ENCODE data around the gene ZNF302.
"Not testable (repeated sequence)": the region's sequence is repeated elsewhere in the genome, so short reads cannot be mapped to it uniquely, and the experiment has no call there.

ZNF302 gene

GRCh38 chr19:34677386-34678084 is at the start of gene ZNF302:
Gene ZNF302, plus strand, starts transcription at chr19:34677678. Its CDS starts 1,127 bp downstream, at chr19:34678805.
- peak; percentile 91 for DNase-seq

DNA sequence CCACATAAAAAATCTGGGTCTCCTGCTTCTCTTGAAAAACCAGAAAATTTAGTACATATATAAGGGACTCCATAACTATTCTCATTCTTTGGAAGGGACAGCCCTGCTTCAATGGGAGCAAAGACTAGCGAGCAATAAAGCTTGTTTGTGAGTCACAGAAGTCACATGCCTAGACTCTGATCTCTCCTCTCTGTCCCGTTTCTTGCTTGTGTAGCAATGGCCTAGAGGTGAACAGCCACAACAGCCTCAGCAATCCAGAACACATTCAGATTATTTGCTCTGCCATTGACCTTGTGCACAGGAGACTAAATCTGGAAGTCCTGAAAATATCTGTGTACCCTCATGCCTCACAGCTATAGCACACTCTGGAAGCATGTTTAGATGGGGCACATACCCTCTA is 43.7 kb upstream of the ZNF302 start:
- no peak for DNase-seq

GRCh38 chr19:34639491-34640085 is 37.9 kb upstream of the ZNF302 start:
- DNase-seq, result peak; percentile 71

DNA sequence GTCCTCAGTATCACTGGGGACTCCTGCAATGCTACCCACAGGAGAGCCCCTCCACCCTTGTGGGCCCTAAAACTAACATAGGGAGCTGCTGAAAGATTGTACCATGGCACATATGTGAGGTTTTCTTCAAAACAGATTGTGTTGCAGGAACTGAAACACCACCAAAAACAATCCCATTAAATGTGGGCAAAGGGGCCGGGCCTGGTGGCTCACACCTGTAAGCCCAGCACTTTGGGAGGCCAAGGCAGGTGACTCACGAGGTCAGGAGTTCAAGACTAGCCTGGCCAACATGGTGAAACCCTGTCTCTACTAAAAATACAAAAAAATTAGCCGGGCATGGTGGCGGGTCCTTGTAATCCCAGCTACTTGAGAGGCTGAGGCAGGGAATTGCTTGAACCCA is 35.2 kb upstream of the ZNF302 start:
- DNase-seq, result no peak

DNA sequence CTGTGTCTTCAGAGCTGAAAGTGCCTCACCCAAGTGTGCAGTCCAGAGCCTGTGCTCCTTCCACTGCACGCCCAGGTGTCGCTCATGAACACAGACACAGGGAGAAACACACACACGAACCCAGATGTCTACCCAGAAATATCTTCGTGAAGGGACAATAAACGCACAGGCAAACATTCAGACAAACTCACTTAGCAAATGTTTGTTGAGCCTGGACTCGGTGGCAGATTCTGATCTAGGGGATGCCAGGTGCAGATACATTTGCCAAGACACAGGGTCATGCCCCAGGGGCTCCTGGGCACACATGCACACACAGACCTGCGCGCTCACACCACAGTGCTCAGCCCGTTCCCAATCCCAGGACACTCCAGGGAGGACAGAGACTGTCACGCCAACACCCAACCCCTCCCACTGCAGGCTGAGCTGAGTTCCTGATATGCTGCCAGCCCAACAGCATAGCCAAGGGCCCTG is 32.5 kb upstream of the ZNF302 start:
- no peak for DNase-seq

DNA sequence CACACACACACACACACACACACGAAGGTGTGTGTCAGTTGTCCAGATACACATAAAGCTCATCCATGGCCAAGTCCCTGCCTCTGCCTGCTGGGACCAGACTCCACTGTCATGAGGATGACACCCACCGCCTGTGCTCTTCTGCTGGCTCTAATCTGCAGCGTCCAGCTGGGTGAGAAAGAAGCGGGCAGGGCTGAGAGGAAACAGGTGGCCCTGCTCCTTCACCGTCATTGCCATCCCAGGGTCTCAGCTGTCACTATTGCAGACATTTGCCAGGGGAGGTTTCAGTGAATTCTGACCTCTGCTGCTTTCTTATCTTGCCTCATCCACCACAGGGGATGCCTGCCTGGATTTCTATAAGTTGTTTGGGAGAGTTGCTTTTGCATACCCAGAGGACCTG is 31.9 kb upstream of the ZNF302 start:
- no peak for DNase-seq

GRCh38 chr19:34649886-34650543 is 27.5 kb upstream of the ZNF302 start:
- no peak for DNase-seq

GRCh38 chr19:34651747-34652146 is 25.7 kb upstream of the ZNF302 start:
- DNase-seq, result no peak

GRCh38 chr19:34654796-34655195 is 22.7 kb upstream of the ZNF302 start:
- DNase-seq, result no peak

DNA sequence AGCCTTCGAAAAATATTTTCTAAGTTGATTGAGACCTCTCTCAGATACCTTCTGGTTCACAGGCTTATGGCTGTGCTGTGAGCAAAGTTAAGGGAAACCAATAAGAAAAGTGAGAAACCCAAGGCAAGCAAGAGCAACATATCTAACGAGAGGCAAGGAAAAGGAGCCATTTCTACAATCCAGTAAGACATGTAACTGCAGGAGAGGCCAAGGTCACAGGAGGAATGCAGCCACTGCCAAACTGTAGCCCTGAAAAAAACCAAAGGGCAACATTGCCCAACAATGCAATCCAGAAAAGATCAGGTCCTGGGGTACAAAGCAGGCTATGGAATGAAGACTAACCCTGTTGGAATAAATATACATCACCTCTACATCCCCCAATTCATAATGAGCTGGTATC is 21.8 kb upstream of the ZNF302 start:
- no peak for DNase-seq

GRCh38 chr19:34661357-34661756 is 16.1 kb upstream of the ZNF302 start:
- DNase-seq, result no peak

- DNase-seq, result peak; percentile 36
Measured at GRCh38 chr19:34662919-34663318, 14.6 kb upstream of the ZNF302 start.

GRCh38 chr19:34664168-34664567 is 13.3 kb upstream of the ZNF302 start:
- DNase-seq, result no peak

- DNase-seq, result no peak
Measured at GRCh38 chr19:34664870-34665269, 12.6 kb upstream of the ZNF302 start.

DNA sequence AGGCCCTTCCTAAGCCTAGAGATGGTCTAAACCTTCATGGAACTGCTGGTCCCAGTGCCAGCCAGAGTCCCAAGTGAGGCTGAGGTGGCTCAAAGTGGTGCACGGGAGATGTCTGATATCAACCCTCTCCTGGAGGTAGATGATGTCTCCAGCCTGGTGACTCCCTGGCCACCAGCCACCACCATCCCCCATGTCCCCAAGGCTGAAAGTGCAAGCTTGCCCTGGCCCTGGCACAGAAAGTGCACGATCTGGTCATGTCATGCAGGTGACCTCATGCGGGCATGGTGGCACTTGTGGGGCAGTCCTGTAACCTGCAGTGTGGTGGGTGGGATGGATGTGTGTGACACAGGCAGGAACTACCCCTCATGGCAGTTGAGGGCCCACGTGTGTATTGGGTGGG is 12.2 kb upstream of the ZNF302 start:
- not testable (repeated sequence) for DNase-seq

DNA sequence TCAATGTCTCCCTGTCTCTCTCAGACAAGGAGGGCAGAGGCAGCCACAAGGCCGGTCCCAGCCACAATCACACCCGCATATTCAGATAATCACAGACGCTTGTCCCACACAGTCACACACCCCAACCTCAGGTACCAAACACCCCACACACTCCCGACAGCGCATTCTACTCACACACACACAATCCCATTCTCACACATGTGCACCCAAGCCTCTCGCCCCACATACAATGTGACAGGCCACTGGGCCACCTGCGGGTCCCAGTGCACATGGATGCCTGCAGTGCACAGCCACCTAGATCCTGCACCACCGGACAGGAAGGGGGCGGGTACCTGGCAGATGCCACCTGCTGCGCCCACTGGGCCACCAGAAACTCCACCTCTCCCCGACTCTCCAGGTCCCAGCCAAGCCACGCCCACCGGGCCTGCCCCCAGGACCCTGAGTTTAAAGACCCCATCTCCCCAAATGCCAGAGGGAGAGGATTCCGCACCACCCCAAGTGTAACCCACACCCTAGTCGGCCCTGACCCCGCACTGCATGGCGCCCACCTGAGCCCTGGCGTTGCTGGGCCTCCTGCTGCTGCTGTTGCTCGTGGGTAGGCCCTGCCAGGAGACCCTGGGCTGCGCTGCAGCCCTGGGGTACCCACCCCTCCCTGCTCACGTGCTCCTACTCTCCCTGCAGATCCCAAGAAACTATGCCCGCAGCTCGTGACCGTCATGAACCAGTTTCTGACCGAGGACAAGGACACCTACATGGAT is 11.1 kb upstream of the ZNF302 start:
- DNase-seq, result no peak

- no peak for DNase-seq
Measured at GRCh38 chr19:34666958-34667265, 10.6 kb upstream of the ZNF302 start.

GRCh38 chr19:34667349-34668076 is 10.0 kb upstream of the ZNF302 start:
- DNase-seq, result no peak

DNA sequence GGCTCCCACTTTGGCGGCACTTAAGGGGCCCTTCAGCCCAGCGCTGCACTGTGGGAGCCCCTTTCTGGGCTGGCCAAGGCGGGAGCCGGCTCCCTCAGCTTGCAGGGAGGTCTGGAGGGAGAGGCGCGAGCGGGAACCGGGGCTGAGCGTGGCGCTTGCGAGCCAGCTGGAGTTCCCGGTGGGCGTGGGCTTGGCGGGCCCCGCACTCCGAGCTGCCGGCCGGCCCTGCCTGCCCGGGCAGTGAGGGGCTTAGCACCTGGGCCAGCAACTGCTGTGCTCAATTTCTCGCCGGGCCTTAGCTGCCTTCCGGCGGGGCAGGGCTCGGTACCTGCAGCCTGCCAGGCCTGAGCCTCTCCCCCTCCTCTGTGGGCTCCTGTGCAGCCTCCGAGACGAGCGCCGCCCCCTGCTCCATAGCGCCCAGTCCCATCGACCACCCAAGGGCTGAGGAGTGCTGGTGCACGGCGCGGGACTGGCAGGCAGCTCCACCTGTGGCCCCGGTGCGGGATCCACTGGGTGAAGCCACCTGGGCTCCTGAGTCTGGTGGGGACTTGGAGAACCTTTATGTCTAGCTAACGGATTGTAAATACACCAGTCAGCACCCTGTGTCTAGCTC is 9.3 kb upstream of the ZNF302 start:
- DNase-seq, result not testable (repeated sequence)

DNA sequence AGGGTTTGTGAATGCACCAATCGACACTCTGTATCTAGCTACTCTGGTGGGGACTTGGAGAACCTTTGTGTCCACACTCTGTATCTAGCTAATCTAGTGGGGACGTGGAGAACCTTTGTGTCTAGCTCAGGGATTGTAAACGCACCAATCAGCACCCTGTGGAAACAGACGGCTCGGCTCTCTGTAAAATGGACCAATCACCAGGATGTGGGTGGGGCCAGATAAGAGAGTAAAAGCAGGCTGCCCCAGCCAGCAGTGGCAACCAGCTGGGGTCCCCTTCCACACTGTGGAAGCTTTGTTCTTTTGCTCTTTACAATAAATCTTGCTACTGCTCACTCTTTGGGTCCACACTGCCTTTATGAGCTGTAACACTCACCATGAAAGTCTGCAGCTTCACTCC is 8.8 kb upstream of the ZNF302 start:
- DNase-seq, result not testable (repeated sequence)

- DNase-seq, result no peak
Measured at GRCh38 chr19:34669305-34669704, 8.2 kb upstream of the ZNF302 start.

DNA sequence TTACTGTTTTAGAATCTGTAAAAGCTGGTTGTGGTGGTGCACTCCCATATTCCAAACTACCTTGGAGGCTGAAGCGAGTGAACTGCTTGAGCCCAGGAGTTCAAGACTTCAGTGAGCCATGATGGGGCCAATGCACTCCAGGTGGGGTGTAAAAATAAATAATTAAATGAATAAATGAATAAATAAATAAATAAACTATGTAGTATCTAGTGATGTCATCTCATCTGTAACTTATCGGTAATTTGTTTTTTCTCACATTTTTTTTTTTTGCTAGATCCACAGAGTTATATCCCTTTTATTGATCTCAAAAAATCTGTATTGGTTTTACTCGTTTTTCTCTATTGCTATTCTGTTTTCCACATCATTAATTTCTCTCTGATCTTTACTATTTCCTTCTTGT is 5.5 kb upstream of the ZNF302 start:
- no peak for DNase-seq

All from activated T-cell treated with anti-CD3 and anti-CD28 coated beads for 4 hours (primary cell).